HT-29 (cell line): ENCODE measurements around the gene NEURL2. TPM values are rescaled to one million over a fixed set of nuclear protein-coding genes. Genes with fewer than 3 reads are reported as not detected.
A peak's percentile ranks its signal among the peaks of the same experiment; 100 is the strongest.
"Not testable (repeated sequence)": the region's sequence is repeated elsewhere in the genome, so short reads cannot be mapped to it uniquely, and the experiment has no call there.

Experiments used
- DNase-seq: peaks from one replicate; pipeline ENCODE4 v3.0.0-alpha.2; 2015; ENCODE audit warnings: low spot score
- total RNA-seq: library from RNA; depleted of rRNA; stranded (reverse); fragments of >200 nt; shearing (Covaris generic); gene quantifications from 2 replicates; pipeline ENCODE4 v1.2.3, GENCODE V29; 2014

The NEURL2 gene
- total RNA-seq, 1 experiment from 2014 or later, result 11.4 TPM

DNA sequence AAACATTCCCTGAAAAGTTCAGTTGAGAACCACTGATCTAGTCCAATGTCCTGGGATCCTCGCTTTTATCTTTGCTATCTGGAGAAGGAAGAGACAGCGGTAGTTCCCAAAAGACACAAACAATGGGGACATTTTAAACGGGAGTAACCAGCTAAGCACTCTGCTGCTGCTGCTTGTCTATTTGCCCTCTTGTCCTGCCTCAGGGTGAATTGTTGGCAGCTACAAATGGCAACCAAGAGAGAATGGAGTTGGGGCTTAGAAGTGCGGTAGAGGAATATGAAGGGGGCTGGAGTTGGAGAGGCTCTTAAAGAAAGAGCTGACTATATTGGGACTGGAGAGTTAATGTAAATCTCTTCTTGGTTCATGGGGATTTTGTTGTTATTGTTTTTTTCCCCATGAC is 16.4 kb downstream of the NEURL2 start:
- DNase-seq, result no peak

- DNase-seq, result not testable (repeated sequence)
These were observed 16.9 kb downstream of the NEURL2 start for GRCh38 chr20:45874104-45874481.

GRCh38 chr20:45873409-45874103 is 17.5 kb downstream of the NEURL2 start:
- no peak for DNase-seq

DNA sequence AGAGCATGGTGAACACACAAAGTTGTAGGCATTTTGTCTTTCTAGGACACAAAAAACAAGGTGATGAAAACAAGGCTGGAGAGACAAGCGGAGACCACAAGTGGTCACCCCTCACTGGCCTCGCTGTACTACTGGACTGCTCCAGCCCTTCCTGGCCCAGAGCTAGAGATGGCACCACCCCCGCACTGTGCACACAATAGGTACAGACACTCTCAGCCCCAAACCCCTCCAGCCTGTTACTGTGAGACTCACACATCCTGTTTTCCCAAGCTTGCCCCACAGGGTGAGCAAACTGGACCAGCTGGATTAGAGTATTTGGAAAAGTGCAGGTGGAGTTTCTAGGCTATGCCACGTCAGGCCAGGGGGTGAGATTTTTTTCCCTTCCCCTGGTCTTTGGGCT is 18.4 kb downstream of the NEURL2 start:
- no peak for DNase-seq

GRCh38 chr20:45867819-45868176 is 23.2 kb downstream of the NEURL2 start:
- DNase-seq, result peak; percentile 20

- no peak for DNase-seq
These were observed 23.7 kb downstream of the NEURL2 start for GRCh38 chr20:45867136-45867818.

GRCh38 chr20:45866454-45866853 is 24.6 kb downstream of the NEURL2 start:
- DNase-seq, result no peak

DNA sequence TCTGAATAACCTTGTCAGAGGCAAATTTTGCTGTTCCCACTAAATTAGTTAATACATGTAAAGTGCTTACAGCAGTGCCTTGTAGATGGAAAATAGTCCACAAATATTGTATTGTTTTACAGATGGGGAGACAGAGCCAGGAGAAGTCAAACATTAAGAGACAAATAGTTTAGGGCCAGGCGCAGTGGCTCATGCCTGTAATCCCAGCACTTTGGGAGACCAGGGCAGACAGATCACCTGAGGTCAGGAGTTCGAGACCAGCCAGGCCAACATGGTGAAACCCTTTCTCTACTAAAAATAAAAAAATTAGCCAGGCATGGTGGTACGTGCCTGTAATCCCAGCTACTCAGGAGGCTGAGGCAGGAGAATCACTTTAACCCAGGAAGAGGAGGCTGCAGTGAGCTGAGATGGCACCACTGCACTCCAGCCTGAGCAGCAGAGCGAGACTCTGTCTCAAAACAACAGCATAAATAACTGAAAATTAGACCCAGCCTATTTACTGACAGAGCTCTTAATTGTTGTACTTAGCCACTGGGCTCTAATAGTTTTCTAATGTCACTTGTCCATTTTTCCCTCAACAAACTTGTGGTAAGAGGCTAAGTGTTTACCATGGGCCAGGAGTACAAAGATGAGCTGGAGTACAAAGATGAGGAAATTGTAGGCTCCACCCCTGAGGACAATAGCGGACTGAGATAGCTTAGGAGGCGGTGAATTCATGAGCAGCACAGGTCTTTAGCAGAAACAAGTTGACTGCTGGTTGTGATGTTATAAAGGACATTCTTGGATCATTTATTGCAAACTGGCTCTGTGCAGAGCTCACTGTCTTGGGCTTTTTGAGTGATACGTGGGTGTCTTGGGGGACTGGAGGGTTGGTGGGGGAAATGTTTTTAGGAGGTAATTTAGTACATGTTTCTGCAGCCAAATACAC is 27.2 kb downstream of the NEURL2 start:
- DNase-seq, result peak; percentile 19

GRCh38 chr20:45861221-45862075 is 29.6 kb downstream of the NEURL2 start:
- peak; percentile 28 for DNase-seq

DNA sequence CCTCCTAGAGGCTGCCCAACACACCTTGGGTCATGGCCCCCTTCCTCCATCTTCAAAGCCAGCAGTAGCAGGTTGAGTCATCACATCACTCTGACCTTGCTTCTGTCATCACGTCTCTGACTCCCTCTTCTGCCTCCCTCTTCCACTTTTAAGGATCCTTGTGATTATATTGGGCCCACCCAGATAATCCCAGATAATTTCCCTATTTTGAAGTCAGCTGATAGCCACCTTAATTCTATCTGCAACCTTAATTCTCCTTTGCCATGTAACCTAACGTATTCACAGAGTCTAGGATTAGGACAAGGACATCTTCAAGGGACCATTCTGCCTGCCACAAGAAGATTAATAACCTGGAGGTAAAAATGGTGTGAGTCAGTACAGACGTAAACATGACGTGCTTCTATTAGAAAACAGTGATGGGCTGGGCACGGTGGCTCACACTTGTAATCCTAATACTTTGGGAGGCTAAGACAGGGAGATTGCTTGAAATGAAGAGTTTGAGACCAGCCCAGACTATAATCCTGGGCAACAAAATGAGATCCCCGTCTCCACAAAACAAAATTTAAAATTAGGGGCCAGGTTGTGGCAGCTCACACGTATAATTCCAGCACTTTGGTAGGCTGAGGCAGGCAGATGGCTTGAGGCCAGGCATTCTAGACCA is 30.3 kb downstream of the NEURL2 start:
- no peak for DNase-seq

GRCh38 chr20:45859916-45860315 is 31.1 kb downstream of the NEURL2 start:
- no peak for DNase-seq

DNA sequence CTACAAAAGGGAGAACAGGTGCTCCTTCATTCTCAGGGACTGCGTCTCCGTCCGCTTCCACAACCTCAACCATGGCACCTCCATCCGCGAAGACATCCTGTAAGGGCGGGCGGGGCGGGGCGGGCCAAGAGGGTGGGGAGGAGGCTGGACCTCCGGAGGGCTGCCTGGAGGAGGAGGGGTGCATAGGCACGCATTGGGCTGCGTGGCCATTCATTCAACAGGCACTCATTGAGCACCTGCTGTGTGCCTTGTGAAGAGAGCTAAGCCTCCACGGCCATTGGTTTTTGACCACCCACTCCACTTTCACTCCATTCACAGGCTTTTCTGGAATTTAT is 33.2 kb downstream of the NEURL2 start:
- DNase-seq, result no peak

GRCh38 chr20:45857114-45857881 is 33.7 kb downstream of the NEURL2 start, which contains the start of the genes ACOT8 and ZSWIM3:
Gene ACOT8, minus strand, starts transcription at chr20:45857392. Its CDS starts 77 bp downstream, at chr20:45857315.
Gene ZSWIM3, plus strand, starts transcription at chr20:45857614. Its CDS starts 212 bp downstream, at chr20:45857826.
- peak; percentile 100 for DNase-seq

DNA sequence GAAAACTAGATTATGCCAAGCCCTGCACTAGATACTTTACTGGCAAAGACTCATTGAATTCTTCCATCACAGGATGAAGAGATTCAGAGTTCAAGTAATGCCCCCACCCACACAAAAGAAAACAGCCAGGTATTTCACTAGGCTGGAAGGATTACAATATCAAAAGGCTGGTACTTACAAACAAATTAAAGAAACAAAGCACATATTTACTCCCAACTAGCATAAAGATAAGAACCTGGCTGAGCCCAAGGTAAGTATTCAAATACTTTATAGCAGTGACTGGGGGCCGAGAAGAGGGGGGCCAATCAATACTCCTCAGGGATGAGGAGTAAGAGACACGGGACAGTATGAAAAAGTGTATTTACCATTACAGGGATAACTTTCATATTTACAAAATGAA is 37.5 kb downstream of the NEURL2 start:
- DNase-seq, result no peak

DNA sequence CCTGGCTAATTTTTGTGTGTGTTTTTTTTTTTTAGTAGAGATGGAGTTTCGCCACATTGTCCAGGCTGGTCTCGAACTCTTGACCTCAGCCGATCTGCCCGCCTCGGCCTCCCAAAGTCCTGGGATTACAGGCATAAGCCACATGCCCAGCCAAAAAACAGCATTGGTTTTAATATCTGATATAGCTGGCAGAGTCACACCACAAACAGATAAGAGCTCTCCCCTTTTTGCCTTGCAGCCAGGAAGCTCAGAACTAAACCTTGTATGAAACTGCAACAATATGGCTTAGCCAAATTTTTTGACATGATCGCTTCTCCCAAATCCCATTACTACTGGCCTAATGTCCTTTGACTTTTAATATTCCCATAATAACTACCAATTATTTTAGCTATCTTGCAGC is 38.7 kb downstream of the NEURL2 start:
- DNase-seq, result no peak

DNA sequence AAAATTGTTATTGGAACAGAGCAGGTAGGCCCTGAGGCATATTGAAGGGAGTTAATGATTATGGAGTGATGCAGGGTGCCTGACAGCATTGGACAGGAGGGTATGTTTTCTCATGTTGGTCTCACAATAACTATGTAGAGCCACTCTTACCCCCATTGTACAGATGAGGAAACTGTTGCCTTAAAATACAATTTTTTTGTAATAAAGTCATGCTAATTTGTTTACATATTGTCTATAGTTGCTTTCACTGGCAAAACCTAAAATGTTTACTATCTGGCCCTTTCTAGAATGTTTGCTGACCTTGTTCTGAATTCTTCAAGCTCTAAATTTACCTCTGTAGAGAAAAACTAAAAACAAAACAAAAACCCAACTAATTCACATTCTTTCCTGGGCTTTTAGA is 39.5 kb downstream of the NEURL2 start:
- no peak for DNase-seq

- no peak for DNase-seq
These were observed 40.1 kb downstream of the NEURL2 start for GRCh38 chr20:45850926-45851325.

DNA sequence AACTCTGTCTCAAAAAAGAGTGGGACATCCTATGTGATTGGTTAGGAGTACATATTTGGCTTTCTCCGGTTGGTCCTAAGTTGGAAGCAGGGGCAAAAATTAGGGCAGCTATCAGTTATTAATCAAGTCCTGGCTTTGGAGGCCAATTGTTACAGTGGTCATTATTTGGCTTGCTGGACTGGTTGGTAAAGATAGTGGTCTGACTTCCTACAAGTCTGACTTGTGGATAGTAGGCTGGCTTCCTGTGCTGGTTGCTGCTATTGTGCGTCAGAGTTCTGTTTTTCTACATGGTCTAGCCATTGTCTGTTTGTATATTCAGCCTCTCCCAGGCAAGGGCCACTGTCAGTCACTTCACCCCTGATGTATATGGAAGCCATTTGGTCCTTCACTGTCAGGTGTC is 40.8 kb downstream of the NEURL2 start:
- DNase-seq, result no peak

DNA sequence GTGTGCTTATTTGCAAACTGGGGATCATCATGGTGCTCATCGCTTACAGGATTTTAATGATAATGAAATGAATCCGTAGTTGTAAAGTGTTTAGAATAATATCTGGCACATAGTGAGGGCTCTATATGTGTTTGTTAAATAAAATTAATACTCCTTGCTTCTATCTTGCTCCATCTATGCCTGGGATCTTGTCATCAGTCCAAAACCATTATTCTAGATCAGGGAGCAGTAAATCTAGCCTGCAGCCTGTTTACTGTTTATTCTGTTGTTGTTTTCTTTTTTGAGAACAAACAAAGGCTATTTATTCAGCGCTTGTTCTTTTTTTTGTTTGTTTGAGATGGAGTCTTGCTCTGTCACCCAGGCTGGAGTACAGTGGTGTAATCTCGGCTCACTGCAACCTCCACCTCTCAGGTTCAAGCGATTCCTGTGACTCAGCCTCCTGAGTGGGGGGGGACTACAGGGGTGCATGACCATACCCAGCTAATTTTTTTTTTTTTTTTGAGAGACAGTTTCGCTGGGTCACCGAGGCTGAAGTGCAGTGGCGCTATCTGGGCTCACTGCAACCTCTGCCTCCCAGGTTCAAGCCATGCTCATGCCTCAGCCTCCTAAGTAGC is 41.9 kb downstream of the NEURL2 start:
- no peak for DNase-seq

DNA sequence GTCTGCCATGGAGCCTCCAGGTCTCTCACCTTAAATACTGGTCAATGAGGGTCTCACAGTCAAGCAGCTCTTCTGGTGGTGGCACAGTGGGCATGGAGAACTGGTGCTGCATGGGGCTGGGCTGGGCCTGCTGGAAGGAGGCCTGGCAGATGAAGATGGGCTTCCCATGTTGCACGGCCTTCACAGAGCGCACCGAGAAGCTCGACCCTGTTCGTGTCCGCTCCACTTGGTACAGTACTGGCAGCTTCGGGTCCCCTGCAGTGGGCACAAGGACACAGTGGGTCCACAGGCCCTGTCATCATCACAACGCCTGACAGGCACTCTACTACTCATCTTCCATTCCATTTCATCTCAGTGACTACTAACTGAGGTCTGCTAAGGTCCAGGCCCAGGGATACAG is 42.6 kb downstream of the NEURL2 start:
- no peak for DNase-seq
